ENCODE results near the gene EIF3B.

EIF3B gene

DNA sequence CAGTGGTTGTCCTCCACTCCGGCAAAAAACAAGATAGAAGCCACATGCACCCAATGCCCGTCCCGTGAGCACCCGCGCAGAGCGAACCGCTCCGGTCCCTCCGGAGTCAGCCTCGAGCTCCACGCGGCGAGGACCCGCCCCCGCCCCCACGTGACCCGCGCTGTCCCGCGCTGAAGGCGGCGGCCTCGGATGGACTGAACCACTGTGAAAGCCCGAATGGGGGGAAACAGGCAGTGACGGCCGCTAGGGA is 766 bp upstream of the EIF3B start:
- Histone ChIP-seq H3K9me3 (replicated peaks in 1 of 11) (no peaks in the 10 kb centered on the region), H3K36me3 (peaks cover 14 to 31% (median 29%) of the 10 kb centered on the region in 11 experiments), H3K27me3 (no peaks in the 10 kb centered on the region), H3K4me2 (peak overlapping the region; percentile 82 to 98 (median 95)), H4K20me1 (peaks cover 36 to 41% (median 40%) of the 10 kb centered on the region in 11 experiments), H3K4me1 (peaks cover 40 to 44% (median 41%) of the 10 kb centered on the region in 10 experiments), H3K4me3 (peak overlapping the region; percentile 88 to 100 (median 97)), H3K27ac (peak overlapping the region; percentile 96 to 100 (median 100)), H3K9ac (peak overlapping the region; percentile 94 to 100 (median 99))
- no peak for TF ChIP-seq Cebpa-rat (IDR thresholded peaks at IDR 0.05)

DNA sequence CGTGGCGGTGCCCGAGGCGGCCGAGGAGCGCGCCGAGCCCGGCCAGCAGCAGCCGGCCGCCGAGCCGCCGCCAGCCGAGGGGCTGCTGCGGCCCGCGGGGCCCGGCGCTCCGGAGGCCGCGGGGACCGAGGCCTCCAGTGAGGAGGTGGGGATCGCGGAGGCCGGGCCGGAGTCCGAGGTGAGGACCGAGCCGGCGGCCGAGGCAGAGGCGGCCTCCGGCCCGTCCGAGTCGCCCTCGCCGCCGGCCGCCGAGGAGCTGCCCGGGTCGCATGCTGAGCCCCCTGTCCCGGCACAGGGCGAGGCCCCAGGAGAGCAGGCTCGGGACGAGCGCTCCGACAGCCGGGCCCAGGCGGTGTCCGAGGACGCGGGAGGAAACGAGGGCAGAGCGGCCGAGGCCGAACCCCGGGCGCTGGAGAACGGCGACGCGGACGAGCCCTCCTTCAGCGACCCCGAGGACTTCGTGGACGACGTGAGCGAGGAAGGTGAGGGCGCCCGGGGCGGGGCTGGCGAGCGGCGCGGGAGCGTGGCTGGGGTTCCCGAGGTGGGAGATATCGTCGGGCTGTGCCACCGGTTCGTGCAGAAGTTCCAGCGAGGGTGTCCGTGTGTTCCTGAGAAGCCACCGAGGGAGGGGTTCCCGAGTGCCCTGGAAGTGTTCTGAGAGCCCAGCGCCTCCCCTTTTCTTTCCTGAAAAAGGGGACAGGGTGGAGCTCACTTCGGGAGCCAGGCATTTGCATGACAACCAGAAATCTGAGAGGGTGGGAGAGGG is 495 bp downstream of the EIF3B start:
- peak overlapping the region; percentile 82 to 98 (median 95) for H3K4me2 ChIP-seq
- no peaks in the 10 kb centered on the region for H3K27me3 ChIP-seq
- peak overlapping the region; percentile 88 to 100 (median 97) for H3K4me3 ChIP-seq
- TF ChIP-seq Cebpa-rat (IDR thresholded peaks at IDR 0.05): no peak
- H3K36me3 ChIP-seq: peaks cover 26 to 43% (median 42%) of the 10 kb centered on the region in 11 experiments
- peak overlapping the region; percentile 96 to 100 (median 100) for H3K27ac ChIP-seq
- H3K4me1 ChIP-seq: peaks cover 50 to 57% (median 54%) of the 10 kb centered on the region in 10 experiments
- peaks cover 48 to 54% (median 53%) of the 10 kb centered on the region in 11 experiments for H4K20me1 ChIP-seq
- peak overlapping the region; percentile 94 to 100 (median 99) for H3K9ac ChIP-seq
- H3K9me3 ChIP-seq (replicated peaks in 1 of 11): no peaks in the 10 kb centered on the region

DNA sequence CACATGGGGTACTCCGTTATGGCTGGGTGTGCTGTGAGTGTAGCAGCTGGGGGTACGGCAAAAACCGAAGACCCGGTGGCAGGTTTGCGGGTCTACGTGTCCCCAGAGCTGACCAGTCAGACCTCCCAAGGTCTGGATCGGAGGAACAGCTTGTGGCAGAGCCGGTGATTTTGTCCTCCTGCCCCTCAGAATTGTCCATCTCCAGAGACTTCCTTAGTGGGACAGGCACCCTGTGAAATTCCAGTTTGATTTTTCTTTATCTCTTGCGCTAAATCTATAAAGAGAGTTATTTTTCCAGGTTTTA is 1.0 kb downstream of the EIF3B start:
- Histone ChIP-seq H3K9ac (peak overlapping the region; percentile 94 to 100 (median 99)), H4K20me1 (peaks cover 53 to 59% (median 58%) of the 10 kb centered on the region in 11 experiments)

DNA sequence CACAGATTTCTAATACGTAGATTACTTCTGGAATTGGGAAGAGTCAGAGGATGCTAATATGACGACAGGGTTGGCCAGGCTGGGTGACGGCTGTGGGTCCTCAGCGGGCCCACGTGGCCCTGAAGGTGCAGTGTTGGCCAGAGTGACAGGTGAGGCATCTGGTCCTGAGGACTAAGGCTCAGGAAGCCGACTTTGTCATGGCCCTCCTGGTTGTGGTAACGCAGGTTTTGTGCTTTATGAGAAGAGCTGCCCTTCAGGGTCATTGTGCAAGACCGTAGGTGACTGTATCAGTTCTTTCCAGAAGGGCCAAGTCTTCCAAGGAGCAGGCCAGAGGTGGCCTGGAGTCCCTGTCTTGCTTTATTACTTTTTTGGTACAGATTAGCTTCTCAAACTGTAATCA is 2.5 kb downstream of the EIF3B start:
- Histone ChIP-seq H3K4me2 (peak overlapping the region; percentile 82 to 98 (median 95)), H3K4me3 (peak overlapping the region in 9 of 10 experiments; percentile 88 to 100 (median 98); a peak in 15 of 20 replicates), H3K36me3 (peaks cover 46 to 64% (median 62%) of the 10 kb centered on the region in 11 experiments), H3K9me3 (replicated peaks in 1 of 11) (no peaks in the 10 kb centered on the region), H3K4me1 (peaks cover 63 to 75% (median 70%) of the 10 kb centered on the region in 10 experiments), H4K20me1 (peaks cover 64 to 74% (median 74%) of the 10 kb centered on the region in 11 experiments), H3K27me3 (no peaks in the 10 kb centered on the region), H3K27ac (peak overlapping the region in 2 of 11 experiments; percentile 0 to 100; a peak in 2 of 22 replicates), H3K9ac (peak overlapping the region; percentile 94 to 100 (median 99); a peak in 19 of 22 replicates)
- TF ChIP-seq Cebpa-rat (IDR thresholded peaks at IDR 0.05): no peak

More for the DNA sequence above, 1.0 kb downstream of the EIF3B start:
- no peak for TF ChIP-seq Cebpa-rat (IDR thresholded peaks at IDR 0.05)
- Histone ChIP-seq H3K4me1 (peaks cover 56 to 62% (median 59%) of the 10 kb centered on the region in 10 experiments), H3K4me3 (peak overlapping the region; percentile 88 to 100 (median 97)), H3K27ac (peak overlapping the region; percentile 96 to 100 (median 100)), H3K9me3 (replicated peaks in 1 of 11) (no peaks in the 10 kb centered on the region), H3K27me3 (no peaks in the 10 kb centered on the region), H3K36me3 (peaks cover 32 to 49% (median 47%) of the 10 kb centered on the region in 11 experiments), H3K4me2 (peak overlapping the region; percentile 82 to 98 (median 95))

DNA sequence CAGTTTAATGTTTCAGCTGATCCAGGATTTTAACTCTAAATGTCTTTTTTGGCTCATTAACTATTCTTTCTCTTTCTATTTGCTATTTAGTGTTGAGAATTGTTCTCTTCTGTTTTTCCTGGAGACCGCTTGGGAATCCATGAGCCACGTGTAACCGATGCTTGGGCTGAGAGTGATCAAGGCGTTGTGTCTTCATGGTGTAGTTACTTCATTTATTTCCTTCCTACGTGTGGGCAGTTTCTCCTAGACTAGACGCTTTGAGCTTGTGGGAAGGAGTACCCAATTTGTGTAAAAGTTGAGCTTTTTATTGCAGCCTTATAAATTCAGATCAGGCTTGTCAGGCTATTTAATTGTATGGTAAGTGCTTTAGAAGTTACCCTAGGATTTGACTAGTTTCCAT is 2.9 kb downstream of the EIF3B start:
- Histone ChIP-seq H4K20me1 (peaks cover 68 to 78% (median 78%) of the 10 kb centered on the region in 11 experiments), H3K9ac (peak overlapping the region; percentile 94 to 100 (median 99); a peak in 18 of 22 replicates), H3K4me3 (peak overlapping the region in 6 of 10 experiments; percentile 94 to 100 (median 98); a peak in 6 of 20 replicates), H3K9me3 (replicated peaks in 1 of 11) (no peaks in the 10 kb centered on the region), H3K27ac (peak overlapping the region in 2 of 11 experiments; percentile 0 to 100; a peak in 1 of 22 replicates), H3K36me3 (peaks cover 50 to 68% (median 66%) of the 10 kb centered on the region in 11 experiments), H3K4me2 (peak overlapping the region; percentile 82 to 98 (median 95)), H3K27me3 (no peaks in the 10 kb centered on the region), H3K4me1 (peaks cover 63 to 77% (median 70%) of the 10 kb centered on the region in 10 experiments)
- no peak for TF ChIP-seq Cebpa-rat (IDR thresholded peaks at IDR 0.05)

DNA sequence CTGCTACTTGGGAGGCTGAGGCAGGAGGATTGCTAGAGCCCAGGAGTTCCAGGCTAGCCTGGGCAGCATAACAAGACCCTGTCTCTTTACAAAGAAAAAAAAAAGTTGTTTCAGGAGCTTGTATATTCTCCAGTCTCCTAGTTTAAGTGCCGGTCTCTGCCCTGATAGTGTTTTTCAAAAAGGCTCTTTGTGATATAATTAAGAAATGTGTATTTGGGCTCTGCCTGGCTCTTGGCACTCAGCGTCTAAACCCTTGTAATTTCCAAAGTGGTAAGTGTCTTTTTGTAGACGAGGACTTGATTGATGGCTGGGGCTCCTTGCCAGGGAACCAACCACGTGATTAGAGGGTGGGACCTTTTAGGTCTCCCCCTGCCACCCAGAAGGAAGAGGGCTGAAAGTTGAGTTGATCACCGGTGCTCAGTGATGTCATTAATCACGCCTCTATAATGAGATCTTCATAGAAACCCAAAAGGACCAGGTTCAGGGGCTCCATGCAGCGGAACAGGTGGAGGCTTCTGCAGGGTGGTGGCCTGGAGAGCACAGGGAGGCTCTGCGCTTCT is 4.4 kb downstream of the EIF3B start:
- Histone ChIP-seq H3K4me3 (no peak overlapping the region), H3K4me2 (peak overlapping the region in 10 of 11 experiments; percentile 21 to 98 (median 95); a peak in 13 of 22 replicates), H3K36me3 (peaks cover 65 to 82% (median 81%) of the 10 kb centered on the region in 11 experiments), H3K27me3 (no peaks in the 10 kb centered on the region), H3K4me1 (peaks cover 53 to 67% (median 58%) of the 10 kb centered on the region in 10 experiments), H3K9me3 (replicated peaks in 1 of 11) (no peaks in the 10 kb centered on the region), H4K20me1 (peaks cover 75 to 93% (median 92%) of the 10 kb centered on the region in 11 experiments), H3K9ac (peak overlapping the region; percentile 9 to 100 (median 59); a peak in 17 of 22 replicates), H3K27ac (peak overlapping the region in 3 of 11 experiments; percentile 10 to 70 (median 60); a peak in 4 of 22 replicates)
- no peak for TF ChIP-seq Cebpa-rat (IDR thresholded peaks at IDR 0.05)

DNA sequence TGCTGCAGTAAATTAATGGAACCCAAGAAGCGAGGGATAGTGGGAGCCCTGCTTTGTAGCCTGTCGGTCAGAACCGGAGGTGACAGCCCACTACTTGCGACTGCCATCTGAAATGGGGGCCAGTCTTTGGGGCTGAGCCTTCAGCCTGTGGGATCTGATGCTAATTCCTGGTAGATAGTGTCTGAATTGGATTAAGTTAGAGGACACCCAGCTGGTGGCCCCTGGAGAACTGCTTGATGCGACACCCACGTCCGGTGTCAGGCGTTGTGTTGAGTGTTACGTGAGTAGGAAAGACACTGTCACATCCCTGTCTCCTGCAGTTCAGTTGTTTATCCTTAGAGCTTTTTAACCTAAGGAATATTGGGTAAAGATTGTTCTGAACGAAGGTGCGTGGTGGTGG is 5.0 kb downstream of the EIF3B start:
- Histone ChIP-seq H3K9me3 (replicated peaks in 1 of 11) (no peaks in the 10 kb centered on the region), H4K20me1 (peaks cover 75 to 99% (median 98%) of the 10 kb centered on the region in 11 experiments), H3K9ac (peak overlapping the region; percentile 9 to 100 (median 59); a peak in 14 of 22 replicates), H3K4me1 (peaks cover 53 to 67% (median 58%) of the 10 kb centered on the region in 10 experiments), H3K4me2 (peak overlapping the region in 9 of 11 experiments; percentile 37 to 98 (median 95); a peak in 15 of 22 replicates), H3K27ac (peak overlapping the region in 4 of 11 experiments; percentile 10 to 70 (median 62); a peak in 5 of 22 replicates), H3K4me3 (no peak overlapping the region; a peak in 1 of 20 replicates), H3K36me3 (peaks cover 70 to 88% (median 87%) of the 10 kb centered on the region in 11 experiments), H3K27me3 (no peaks in the 10 kb centered on the region)
- no peak for TF ChIP-seq Cebpa-rat (IDR thresholded peaks at IDR 0.05)

DNA sequence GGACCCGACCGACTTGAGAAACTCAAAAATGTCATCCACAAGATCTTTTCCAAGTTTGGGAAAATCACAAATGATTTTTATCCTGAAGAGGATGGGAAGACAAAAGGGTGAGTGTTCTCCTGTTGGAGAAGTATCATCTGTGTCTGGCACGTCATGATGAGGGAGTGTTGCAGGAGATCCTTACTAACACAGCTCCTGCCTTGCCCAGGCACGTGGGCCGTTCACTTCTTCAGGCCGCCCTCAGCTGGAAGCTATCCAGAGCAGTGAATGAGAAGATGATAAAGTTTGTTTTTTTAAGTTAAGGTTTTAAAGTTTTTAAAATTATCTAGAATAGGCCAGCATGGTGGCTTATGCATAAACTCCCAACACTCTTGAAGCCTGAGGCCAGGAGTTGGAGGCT is 6.2 kb downstream of the EIF3B start:
- peak overlapping the region in 8 of 11 experiments; percentile 52 to 74 (median 66); a peak in 17 of 22 replicates for H3K27ac ChIP-seq
- H4K20me1 ChIP-seq: peaks cover 77 to 100% (median 100%) of the 10 kb centered on the region in 11 experiments
- peak overlapping the region in 10 of 11 experiments; percentile 18 to 67 (median 58); a peak in 19 of 22 replicates for H3K9ac ChIP-seq
- H3K9me3 ChIP-seq (replicated peaks in 1 of 11): no peaks in the 10 kb centered on the region
- H3K4me2 ChIP-seq: peak overlapping the region; percentile 17 to 98 (median 95); a peak in 19 of 22 replicates
- H3K27me3 ChIP-seq: no peaks in the 10 kb centered on the region
- H3K36me3 ChIP-seq: peaks cover 82 to 100% (median 99%) of the 10 kb centered on the region in 11 experiments
- TF ChIP-seq Cebpa-rat (IDR thresholded peaks at IDR 0.05): no peak
- peaks cover 53 to 67% (median 58%) of the 10 kb centered on the region in 10 experiments for H3K4me1 ChIP-seq
- H3K4me3 ChIP-seq: peak overlapping the region in 4 of 10 experiments; percentile 24 to 41 (median 33); a peak in 5 of 20 replicates

Measured in BLaER1 treated with 17β-estradiol and CSF1 and Interleukin-3, amounts not matched to agents 10 nM and 100 nM (cell line).